ENCODE data around the gene CAMKV.

CAMKV gene

DNA sequence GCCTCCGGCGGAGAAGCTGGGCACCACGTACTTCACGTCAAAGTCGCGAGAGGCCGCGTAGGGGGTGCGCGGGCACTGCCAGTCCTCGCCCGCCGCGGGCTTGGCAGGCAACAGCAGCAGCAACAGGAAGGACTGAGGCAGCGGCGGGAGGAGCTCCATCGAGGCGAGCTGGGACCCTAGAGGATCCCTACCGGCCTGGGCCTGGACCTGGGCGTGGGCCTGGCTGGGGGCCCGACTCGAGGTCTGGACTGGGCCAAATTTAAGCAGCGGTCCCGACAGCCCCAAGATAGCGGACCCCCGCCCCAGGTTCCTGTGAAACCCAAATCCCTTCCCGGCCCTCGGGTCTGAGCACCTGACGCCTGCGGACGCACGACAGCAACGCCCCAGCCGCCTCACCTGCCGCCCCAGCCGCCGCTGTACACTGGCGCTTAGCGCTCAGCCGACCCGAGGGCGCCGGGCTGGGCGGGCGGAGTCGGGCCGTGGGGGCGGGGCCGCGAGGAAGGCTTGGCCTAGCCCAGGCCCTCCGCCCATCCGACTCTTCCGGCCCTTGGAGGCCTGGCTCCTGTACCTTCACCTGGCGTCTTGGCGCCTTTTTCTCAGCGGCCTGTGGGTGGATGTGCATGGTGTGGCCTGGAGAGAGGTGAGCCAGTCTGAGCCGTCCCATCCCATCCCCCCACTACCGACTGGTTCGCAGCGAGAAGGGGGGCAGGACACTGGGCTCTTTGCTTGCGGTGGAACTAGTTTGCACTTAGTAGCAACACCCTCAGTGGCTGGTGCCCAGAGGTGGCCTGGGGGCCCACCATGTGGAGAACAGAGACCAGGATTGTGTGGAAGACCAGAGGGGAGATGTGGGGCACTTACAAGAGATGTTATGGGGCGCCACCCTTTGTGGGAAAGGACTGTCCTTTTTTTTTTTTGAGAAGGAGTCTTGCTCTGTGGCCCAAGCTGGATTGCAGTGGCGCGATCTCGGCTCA, 34.0 kb upstream of the CAMKV start, which contains the start of gene MST1R:
MST1R (minus strand) TSS at position 423 of the 974 bp plus-strand sequence; CDS start at position 159, 264 bp downstream.
- no peaks in the 10 kb centered on the region for H3K27me3 ChIP-seq (ENCODE audit: insufficient read depth, low read depth, severe bottlenecking)
- no peaks in the 10 kb centered on the region for H3K9me3 ChIP-seq (ENCODE audit: severe bottlenecking)
- no peaks in the 10 kb centered on the region for H3K36me3 ChIP-seq
- no peak for DNase-seq
- H3K4me3 ChIP-seq (ENCODE audit: low read depth, low read length): no peak within 1 kb of the TSS
- TF ChIP-seq, protein P1, sequence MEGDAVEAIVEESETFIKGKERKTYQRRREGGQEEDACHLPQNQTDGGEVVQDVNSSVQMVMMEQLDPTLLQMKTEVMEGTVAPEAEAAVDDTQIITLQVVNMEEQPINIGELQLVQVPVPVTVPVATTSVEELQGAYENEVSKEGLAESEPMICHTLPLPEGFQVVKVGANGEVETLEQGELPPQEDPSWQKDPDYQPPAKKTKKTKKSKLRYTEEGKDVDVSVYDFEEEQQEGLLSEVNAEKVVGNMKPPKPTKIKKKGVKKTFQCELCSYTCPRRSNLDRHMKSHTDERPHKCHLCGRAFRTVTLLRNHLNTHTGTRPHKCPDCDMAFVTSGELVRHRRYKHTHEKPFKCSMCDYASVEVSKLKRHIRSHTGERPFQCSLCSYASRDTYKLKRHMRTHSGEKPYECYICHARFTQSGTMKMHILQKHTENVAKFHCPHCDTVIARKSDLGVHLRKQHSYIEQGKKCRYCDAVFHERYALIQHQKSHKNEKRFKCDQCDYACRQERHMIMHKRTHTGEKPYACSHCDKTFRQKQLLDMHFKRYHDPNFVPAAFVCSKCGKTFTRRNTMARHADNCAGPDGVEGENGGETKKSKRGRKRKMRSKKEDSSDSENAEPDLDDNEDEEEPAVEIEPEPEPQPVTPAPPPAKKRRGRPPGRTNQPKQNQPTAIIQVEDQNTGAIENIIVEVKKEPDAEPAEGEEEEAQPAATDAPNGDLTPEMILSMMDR (IDR thresholded peaks at IDR 0.05; ENCODE audit: low read depth, low read length): no peak
- H3K27ac ChIP-seq: no peak within 1 kb of the TSS

DNA sequence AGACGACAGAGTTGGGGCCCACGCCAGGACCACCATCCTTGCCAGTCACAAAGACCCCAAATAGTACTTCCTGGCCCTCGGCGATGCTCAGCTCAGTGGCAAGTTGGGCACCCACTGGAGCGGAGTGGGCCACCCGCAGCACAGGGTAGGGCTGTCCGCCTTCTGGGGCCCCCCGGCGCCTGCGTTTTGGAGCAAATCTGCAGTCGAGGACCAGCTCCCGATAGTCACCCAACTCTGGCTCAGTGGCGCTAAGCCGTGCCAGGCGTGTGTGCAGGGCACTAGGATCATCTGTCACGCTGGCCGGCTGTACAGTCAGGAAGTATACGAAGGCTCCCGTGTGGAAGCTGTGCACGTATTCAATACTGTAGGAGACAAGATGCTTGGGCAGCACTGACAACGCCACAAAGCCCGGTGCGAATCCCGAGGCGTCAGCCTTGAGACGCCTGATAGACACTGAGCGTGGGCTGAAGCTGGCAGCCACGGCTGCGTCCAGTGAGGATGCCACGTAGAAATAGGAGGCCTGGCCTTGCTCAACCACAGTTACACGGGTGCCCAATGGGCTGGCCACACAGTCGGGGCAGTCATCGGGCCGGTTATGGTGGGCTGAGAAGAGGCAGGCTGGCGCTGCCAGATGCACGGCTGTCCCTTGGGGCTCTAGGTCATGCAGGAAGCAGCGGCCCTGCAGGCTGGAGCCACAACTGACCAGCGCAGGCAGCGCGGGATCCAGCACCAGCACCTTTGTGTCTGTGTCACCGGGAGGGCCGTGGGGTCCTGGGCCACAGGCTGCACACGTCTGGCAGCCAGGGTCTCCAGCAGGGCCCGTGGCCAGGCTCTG, 33.0 kb upstream of the CAMKV start:
- H3K36me3 ChIP-seq: no peaks in the 10 kb centered on the region
- no peak overlapping the region for H3K4me3 ChIP-seq (ENCODE audit: low read depth, low read length)
- DNase-seq: no peak
- no peak overlapping the region for H3K27ac ChIP-seq
- no peaks in the 10 kb centered on the region for H3K27me3 ChIP-seq (ENCODE audit: insufficient read depth, low read depth, severe bottlenecking)
- TF ChIP-seq, protein P1 (IDR thresholded peaks at IDR 0.05; ENCODE audit: low read depth, low read length): no peak
- no peaks in the 10 kb centered on the region for H3K9me3 ChIP-seq (ENCODE audit: severe bottlenecking)

DNA sequence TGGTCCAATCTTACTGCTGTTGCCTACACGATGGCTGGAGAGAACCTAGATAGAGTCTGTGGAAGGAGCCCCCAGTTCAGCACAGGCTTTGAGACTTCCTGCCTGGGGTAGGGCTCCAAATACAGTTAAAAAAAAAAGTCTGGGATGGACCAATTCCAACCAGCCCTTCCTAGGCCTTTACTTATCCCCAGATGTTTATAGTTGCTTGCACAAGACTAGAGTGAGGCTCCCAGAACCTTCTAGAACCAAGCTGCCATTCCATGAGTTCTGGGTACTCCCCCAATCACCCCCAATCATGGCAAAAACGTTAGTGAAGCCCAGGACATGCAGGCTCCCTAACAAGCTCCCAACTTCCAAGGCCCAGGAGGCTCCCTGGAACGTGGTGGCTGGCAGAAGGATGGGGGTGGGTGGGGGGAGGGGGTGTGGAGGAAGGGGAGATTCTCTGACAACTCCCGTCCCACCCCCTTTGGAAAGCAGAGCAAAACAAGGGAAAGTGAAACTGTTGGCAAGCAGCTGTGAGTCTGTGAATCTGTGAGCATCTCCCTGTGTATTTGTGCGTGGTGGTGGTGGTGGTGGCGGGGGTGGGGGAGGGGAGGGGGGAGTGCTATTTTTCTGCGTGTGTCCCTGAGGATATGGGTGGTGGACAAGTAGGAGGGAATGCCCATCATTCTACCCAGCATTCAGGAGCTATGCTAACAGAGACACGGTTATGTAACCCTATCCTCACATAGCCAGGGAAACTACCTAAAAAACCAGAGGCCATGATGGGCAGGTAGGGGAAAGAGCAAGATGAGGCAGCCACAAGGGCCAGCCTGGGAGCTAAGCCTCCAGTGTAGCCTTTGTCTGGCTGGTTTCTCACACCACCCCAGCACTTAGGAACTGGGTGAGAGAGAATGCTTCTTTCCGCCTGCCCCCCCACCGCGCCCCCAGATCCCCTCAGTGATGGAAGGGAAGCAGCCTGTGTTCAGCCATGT, 31.9 kb upstream of the CAMKV start:
- Histone ChIP-seq H3K27ac (no peak overlapping the region), H3K27me3 (ENCODE audit: insufficient read depth, low read depth, severe bottlenecking) (no peaks in the 10 kb centered on the region), H3K9me3 (ENCODE audit: severe bottlenecking) (no peaks in the 10 kb centered on the region), H3K4me3 (ENCODE audit: low read depth, low read length) (no peak overlapping the region), H3K36me3 (no peaks in the 10 kb centered on the region)
- no peak for DNase-seq
- TF ChIP-seq, protein P1 (IDR thresholded peaks at IDR 0.05; ENCODE audit: low read depth, low read length): no peak

DNA sequence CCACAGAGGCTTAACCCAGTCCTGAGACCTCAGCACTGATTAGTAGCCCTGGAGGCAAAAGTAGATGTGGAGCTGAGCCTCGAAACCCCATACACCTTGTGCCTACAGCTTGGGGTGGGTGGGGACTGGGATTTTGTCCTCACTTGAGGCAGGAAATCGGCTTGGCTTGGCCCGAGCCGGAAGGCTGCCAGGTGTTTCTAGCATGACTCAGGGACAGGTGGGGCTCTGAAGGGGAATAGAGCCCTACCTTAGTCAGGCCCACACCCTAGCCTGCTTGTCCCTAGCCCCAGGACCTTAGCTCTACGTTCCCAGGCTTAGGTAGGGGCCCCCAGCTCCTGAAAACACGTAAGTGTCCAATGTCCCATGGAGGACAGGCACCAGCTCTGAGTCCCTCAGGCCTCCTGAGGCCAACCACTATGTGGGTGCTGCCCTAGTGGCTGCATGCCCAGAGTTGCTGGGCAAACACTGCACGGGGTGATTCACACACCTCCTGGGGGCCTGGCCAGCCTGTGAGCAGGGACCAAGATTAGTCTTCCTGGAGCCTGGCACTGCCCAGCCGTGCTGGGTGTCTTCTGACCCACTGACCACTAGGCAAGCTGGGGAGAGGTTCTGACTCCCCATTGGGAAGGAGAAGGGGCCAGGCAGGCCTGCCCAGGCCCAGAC, 30.9 kb upstream of the CAMKV start:
- no peak for DNase-seq
- Histone ChIP-seq H3K4me3 (ENCODE audit: low read depth, low read length) (no peak overlapping the region), H3K27ac (no peak overlapping the region)

More for the DNA sequence above, 30.9 kb upstream of the CAMKV start:
- Histone ChIP-seq H3K36me3 (no peaks in the 10 kb centered on the region), H3K9me3 (ENCODE audit: severe bottlenecking) (no peaks in the 10 kb centered on the region), H3K27me3 (ENCODE audit: insufficient read depth, low read depth, severe bottlenecking) (no peaks in the 10 kb centered on the region)
- TF ChIP-seq, protein P1 (IDR thresholded peaks at IDR 0.05; ENCODE audit: low read depth, low read length): no peak
